D721Med (cell line): ENCODE results near the gene GON7.
"Not testable (repeated sequence)": the region's sequence is repeated elsewhere in the genome, so short reads cannot be mapped to it uniquely, and the experiment has no call there.

ENCODE experiments used
- DNase-seq: peaks from one replicate; pipeline ENCODE4 v3.0.0; 2011; ENCODE audit warnings: low spot score; ENCODE audit not compliant: insufficient read length
- FAIRE-seq: peaks from 2 replicates; lab custom pipeline; 2011; peaks lifted over from hg19 to GRCh38; lab: Jason Lieb, UNC
- TF ChIP-seq, protein P1 (sequence below): IDR thresholded peaks from 2 replicates; pipeline ENCODE4 v1.5.1; 2012; ENCODE audit warnings: mild to moderate bottlenecking, control low read depth; ENCODE audit not compliant: insufficient read depth; ENCODE audit errors: missing control alignments

The GON7 gene

DNA sequence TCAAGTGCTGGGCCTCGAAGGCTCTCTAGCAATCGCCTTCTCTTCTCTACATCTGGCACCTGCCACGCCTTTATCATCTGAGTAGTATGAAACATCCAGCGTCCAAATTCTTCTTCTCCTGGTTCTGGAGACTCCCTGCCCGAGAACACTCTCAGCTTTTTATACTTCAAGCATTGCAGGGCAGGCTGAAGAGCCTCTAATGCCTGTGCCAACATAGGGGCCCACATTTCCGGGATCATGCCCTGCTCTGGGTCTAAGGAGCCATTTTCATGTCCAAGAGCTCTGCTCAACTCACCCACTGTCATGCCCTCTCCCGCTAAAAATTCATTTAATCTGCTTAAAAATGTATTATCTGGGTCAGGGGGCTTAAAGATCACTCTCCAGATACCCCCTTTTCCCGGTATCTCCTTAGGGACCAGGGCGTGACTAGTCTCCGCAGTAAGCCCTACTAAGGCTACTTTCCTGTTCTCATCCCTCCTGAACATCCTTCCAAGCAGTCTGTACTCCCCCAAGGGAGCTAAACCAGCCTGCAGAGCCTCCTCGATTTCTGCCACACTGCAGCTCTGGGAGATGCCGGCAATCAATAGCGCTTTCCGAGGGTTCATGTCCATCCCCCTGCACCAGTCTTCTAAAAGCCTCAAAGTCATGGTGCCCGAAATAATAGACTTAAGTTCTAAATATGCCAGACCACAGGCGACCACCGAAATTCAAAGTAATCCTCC is 23.1 kb downstream of the GON7 start:
- no peak for DNase-seq
- FAIRE-seq, result no peak
- TF ChIP-seq, protein P1, sequence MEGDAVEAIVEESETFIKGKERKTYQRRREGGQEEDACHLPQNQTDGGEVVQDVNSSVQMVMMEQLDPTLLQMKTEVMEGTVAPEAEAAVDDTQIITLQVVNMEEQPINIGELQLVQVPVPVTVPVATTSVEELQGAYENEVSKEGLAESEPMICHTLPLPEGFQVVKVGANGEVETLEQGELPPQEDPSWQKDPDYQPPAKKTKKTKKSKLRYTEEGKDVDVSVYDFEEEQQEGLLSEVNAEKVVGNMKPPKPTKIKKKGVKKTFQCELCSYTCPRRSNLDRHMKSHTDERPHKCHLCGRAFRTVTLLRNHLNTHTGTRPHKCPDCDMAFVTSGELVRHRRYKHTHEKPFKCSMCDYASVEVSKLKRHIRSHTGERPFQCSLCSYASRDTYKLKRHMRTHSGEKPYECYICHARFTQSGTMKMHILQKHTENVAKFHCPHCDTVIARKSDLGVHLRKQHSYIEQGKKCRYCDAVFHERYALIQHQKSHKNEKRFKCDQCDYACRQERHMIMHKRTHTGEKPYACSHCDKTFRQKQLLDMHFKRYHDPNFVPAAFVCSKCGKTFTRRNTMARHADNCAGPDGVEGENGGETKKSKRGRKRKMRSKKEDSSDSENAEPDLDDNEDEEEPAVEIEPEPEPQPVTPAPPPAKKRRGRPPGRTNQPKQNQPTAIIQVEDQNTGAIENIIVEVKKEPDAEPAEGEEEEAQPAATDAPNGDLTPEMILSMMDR, result no peak

DNA sequence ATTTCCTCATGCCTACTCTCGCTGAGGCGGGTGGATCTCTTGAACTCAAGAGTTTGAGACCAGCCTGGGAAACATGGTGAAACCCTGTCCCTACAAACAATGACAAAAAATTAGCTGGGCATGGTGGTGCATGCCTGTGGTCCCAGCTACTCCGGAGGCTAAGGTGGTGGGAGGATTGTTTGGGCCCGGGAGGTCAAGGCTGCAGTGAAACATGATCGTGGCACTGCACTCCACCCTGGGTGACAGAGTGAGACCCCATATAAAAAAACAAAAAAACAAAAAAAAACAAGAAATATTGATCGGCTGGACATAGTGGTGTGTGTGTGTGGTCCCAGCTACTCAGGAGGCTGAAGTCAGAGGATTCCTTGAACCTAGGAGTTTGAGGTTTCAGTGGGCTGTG is 31.4 kb downstream of the GON7 start:
- DNase-seq (no peak), FAIRE-seq (no peak)
- TF ChIP-seq, protein P1, result no peak

DNA sequence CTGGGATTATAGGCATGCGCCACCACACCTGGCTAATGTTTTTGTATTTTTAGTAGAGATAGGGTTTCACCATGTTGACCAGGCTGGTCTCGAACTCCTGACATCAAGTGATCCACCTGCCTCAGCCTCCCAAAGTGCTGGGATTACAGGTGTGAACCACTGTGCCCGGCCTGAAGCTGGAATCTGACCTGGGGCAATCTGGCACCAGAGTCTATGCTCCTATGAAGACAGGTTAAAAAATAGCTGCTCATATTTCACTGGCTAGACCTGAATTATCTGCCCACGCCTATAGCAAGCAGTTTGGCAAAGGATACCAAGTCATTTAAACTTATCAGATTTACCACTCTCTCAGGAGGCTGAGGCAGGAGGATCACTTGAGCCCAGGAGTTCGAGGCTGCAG is 32.1 kb downstream of the GON7 start:
- not testable (repeated sequence) for DNase-seq, FAIRE-seq

DNA sequence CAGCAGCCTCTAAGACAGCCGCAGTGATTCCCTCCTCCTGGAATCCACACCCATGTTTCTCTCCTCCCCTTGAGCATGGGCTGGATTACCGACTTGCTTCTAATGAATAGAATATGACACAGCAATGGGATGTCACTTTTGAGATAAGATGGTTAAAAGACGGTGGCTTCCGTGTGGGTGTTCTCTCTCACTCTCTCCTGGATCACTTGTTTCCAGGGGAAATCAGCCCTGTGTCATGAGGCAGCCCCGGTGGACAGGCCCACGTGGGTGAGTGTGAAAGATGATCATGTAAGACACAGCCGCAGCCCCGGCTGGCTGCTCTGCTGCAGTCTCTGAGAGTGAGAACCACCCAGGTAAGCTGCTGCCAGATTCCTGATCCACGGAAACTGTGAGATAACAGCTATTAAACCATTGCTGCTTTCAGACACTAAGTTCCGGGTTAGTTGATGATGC is 32.9 kb downstream of the GON7 start:
- TF ChIP-seq, protein P1, result no peak
- FAIRE-seq (no peak), DNase-seq (no peak)

DNA sequence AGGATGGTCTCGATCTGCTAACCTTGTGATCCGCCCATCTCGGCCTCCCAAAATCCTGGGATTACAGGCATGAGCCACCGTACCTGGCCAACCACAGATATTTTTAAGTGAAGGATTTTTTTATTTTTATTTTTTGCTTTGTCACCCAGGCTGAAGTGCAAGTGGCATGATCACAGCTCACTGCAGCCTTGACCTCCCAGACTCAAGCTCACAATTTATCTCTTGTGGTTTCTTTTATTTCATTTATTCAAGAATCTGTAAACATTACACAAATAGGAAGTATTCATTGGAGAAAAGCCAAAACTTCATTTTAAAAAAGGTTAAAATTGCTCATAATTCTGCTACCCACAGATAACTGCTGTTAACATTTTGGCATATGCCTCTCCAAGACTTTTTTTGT is 35.5 kb downstream of the GON7 start:
- TF ChIP-seq, protein P1, result no peak
- no peak for FAIRE-seq
- no peak for DNase-seq

DNA sequence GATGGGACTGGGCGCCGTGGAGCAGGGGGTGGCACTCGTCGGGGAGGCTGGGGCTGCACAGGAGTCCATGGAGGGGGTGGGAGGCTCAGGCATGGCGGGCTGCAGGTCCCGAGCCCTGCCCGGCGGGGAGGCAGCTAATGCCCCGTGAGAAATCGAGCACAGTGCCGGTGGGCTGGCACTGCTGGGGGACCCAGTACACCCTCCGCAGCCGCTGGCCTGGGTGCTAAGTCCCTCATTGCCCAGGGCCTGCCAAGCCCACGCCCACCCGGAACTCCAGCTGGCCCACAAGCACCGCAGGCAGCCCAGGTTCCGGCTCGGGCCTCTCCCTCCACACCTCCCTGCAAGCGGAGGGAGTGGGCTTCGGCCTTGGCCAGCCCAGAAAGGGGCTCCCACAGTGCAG is 36.7 kb downstream of the GON7 start:
- DNase-seq, FAIRE-seq: not testable (repeated sequence)

DNA sequence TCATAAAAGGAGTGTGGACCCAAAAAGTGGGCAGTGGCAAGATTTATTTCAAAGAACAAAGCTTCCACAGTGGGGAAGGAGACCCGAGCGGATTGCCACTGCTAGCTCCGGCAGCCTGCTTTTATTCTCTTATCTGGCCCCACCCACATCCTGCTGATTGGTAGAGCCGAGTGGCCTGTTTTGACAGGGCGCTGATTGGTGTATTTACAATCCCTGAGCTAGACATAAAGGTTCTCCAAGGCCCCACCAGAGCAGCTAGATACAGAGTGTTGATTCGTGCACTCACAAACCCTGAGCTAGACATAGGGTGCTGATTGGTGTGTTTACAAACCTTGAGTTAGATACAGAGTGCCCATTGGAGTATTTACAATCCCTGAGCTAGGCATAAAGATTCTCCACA is 37.2 kb downstream of the GON7 start:
- DNase-seq, FAIRE-seq: not testable (repeated sequence)

DNA sequence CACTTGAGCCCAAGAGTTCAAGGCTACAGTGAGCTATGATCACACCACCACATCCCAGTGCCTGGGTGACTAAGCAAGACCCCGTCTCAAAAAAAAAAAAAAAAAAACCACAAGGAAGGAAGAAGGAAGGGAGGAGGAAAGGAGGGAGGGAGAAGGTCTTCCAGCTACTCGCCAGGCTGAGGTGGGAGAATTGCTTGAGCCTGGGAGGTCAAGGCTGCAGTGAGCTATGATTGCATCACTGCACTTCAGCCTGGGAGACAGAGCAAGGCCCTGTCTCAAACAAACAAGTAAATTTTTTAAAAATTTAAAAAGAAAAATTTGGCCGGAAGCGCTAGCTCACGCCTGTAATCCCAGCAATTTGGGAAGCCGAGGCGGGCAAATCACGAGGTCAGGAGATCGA is 38.3 kb downstream of the GON7 start:
- not testable (repeated sequence) for FAIRE-seq, DNase-seq

DNA sequence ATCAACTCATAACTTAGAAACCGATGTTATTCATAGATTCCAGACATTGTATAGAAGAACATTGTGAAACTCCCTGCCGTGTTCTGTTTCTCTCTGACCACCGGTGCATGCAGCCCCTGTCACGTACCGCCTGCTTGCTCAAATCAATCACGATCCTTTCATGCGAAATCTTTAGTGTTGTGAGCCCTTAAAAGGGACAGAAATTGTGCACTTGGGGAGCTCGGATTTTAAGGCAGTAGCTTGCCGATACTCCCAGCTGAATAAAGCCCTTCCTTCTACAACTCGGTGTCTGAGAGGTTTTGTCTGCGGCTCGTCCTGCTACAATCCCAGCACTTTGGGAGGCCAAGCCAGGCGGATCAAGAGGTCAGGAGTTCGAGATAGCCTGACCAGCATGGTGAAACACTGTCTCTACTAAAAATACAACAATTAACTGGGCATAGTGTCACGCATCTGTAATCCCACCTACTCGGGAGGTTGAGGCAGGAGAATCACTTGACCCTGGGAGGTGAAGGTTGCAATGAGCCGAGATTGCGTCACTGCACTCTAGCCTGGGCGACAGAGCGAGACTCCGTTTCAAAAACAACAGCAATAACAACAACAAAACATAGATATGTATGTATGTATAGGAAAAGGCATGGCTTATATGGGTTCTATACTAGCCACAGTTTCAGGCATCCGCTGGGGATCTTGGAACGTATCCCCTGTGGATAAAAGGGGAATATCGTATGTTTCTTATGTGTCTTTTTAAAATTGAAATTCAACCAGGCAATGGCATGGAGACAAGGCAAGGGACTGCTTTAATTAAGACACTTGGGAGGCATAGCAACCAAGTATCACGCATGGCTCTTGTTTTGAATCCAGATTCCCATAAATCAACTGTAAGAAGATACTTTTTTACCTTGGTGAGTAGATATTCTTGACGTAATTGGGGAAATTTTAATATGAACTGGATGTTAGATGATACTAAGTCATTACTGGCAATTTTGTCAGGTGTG is 41.3 kb downstream of the GON7 start:
- FAIRE-seq, DNase-seq: not testable (repeated sequence)

DNA sequence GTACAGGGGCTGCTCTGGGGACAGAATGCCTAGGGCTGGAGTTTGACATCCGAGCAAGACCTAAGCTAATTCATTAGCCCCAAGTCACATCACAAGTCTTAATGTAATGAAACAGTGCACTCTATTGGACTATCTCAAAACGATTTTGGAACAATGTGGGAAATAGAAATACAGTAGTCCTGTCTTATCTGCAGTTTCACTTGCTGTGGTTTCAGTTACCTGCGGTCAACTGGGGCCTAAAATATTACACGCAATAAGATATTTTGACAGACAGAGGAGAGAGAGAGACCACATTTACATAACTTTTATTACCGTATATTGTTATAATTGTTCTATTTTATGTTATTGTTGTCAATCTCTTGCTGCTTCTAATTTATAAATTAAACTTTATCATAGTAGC is 43.3 kb downstream of the GON7 start:
- DNase-seq (no peak), FAIRE-seq (no peak)
- TF ChIP-seq, protein P1, result no peak
